ENCODE measurements around the gene RDH14.

GRCh38 chr2:18550433-18550832, 10.0 kb downstream of the RDH14 start:
- TF ChIP-seq CTCF (IDR thresholded peaks at IDR 0.05) (no peak), POLR2A (IDR thresholded peaks at IDR 0.05) (no peak)
